ENCODE measurements around the gene BRCA1. TPM values are rescaled to one million over a fixed set of nuclear protein-coding genes. Genes with fewer than 3 reads are reported as not detected.
A peak's percentile ranks its signal among the peaks of the same experiment; 100 is the strongest.
"Not testable (repeated sequence)": the region's sequence is repeated elsewhere in the genome, so short reads cannot be mapped to it uniquely, and the experiment has no call there.

BRCA1 gene
- polyA plus RNA-seq, 3 donors from 2014 or later = 1.1 to 7.2 (median 5.8) TPM

GRCh38 chr17:43006639-43007551, 118.3 kb downstream of the BRCA1 start, which contains the start of gene IFI35:
IFI35 (plus strand) TSS chr17:43006784; CDS start chr17:43006948, 164 bp downstream.
- peak within 1 kb of the TSS; percentile 94 to 100 (median 99) for H3K27ac Mint-ChIP-seq
- DNase-seq = peak; percentile 79 to 82 (median 80)
- no peaks in the 10 kb centered on the region for H3K9me3 Mint-ChIP-seq
- H3K36me3 Mint-ChIP-seq = peaks cover 0 to 13% (median 4%) of the 10 kb centered on the region in 3 donors
- H3K27me3 Mint-ChIP-seq (ENCODE audit: low read depth in 3 of 3) = peaks cover 0 to 5% (median 0%) of the 10 kb centered on the region in 3 donors
- peak within 1 kb of the TSS; percentile 99 to 100 (median 100) for H3K4me3 Mint-ChIP-seq
- peaks cover 16 to 26% of the 10 kb centered on the region in 2 donors for H3K4me1 Mint-ChIP-seq

GRCh38 chr17:43003542-43004172, 121.5 kb downstream of the BRCA1 start:
- Mint-ChIP-seq H3K9me3 (no peaks in the 10 kb centered on the region), H3K36me3 (peaks cover 0 to 22% (median 7%) of the 10 kb centered on the region in 3 donors), H3K4me3 (no peak overlapping the region), H3K4me1 (peaks cover 26 to 28% of the 10 kb centered on the region in 2 donors), H3K27ac (peak overlapping the region in 3 of 6 donors; percentile 28 to 51 (median 37)), H3K27me3 (ENCODE audit: low read depth in 3 of 3) (peaks cover 0 to 9% (median 0%) of the 10 kb centered on the region in 3 donors)
- no peak for DNase-seq

- not testable (repeated sequence) for DNase-seq, H3K4me3 Mint-ChIP-seq, H3K9me3 Mint-ChIP-seq
- Mint-ChIP-seq H3K36me3 (peaks cover 0 to 22% (median 7%) of the 10 kb centered on the region in 3 donors), H3K27ac (peak overlapping the region in 3 of 6 donors; percentile 28 to 49 (median 43)), H3K4me1 (peaks cover 28 to 32% of the 10 kb centered on the region in 2 donors), H3K27me3 (ENCODE audit: low read depth in 3 of 3) (peaks cover 0 to 11% (median 1%) of the 10 kb centered on the region in 3 donors)
These were observed 124.3 kb downstream of the BRCA1 start for GRCh38 chr17:43000894-43001293.

- Mint-ChIP-seq H3K36me3 (peaks cover 0 to 22% (median 7%) of the 10 kb centered on the region in 3 donors), H3K27me3 (ENCODE audit: low read depth in 3 of 3) (peaks cover 0 to 11% (median 1%) of the 10 kb centered on the region in 3 donors)
These were observed 126.1 kb downstream of the BRCA1 start for GRCh38 chr17:42999003-42999525.

GRCh38 chr17:42997984-42998938, 126.9 kb downstream of the BRCA1 start, which contains the start of gene RPL27:
RPL27 (plus strand) TSS chr17:42998419; CDS start chr17:42998751, 332 bp downstream.
- Mint-ChIP-seq H3K36me3 (peaks cover 0 to 21% (median 7%) of the 10 kb centered on the region in 3 donors), H3K4me3 (peak within 1 kb of the TSS; percentile 92 to 99 (median 96)), H3K27ac (peak within 1 kb of the TSS; percentile 89 to 100 (median 94)), H3K27me3 (ENCODE audit: low read depth in 3 of 3) (peaks cover 0 to 11% (median 1%) of the 10 kb centered on the region in 3 donors), H3K4me1 (peaks cover 28 to 32% of the 10 kb centered on the region in 2 donors), H3K9me3 (no peaks in the 10 kb centered on the region)
- DNase-seq = peak; percentile 98

More at GRCh38 chr17:42999003-42999525, 126.1 kb downstream of the BRCA1 start:
- no peaks in the 10 kb centered on the region for H3K9me3 Mint-ChIP-seq
- H3K4me3 Mint-ChIP-seq = peak overlapping the region; percentile 92 to 99 (median 96)
- H3K27ac Mint-ChIP-seq = peak overlapping the region; percentile 89 to 100 (median 94)
- DNase-seq = no peak
- H3K4me1 Mint-ChIP-seq = peaks cover 28 to 32% of the 10 kb centered on the region in 2 donors

- DNase-seq = no peak
- Mint-ChIP-seq H3K4me3 (peak overlapping the region; percentile 92 to 99 (median 96)), H3K36me3 (peaks cover 0 to 18% (median 10%) of the 10 kb centered on the region in 3 donors), H3K27me3 (ENCODE audit: low read depth in 3 of 3) (peaks cover 0 to 11% (median 1%) of the 10 kb centered on the region in 3 donors), H3K27ac (peak overlapping the region; percentile 89 to 100 (median 94)), H3K4me1 (peaks cover 28 to 32% of the 10 kb centered on the region in 2 donors), H3K9me3 (no peaks in the 10 kb centered on the region)
These were observed 127.7 kb downstream of the BRCA1 start for GRCh38 chr17:42997390-42997983.

Other genes starting within 250 kb of the BRCA1 start
- gene G6PC1, start 224.6 kb downstream of the BRCA1 start, polyA plus RNA-seq = not detected
- gene AARSD1, start 160.9 kb downstream of the BRCA1 start, polyA plus RNA-seq = 10 to 100 TPM; 36.2 to 46.7 (median 36.4) TPM
- gene PTGES3L, start 145.3 kb downstream of the BRCA1 start, polyA plus RNA-seq = not detected
- 10 to 100 TPM; 10.2 to 16.5 (median 13.0) TPM for gene RUNDC1, start 144.8 kb downstream of the BRCA1 start, polyA plus RNA-seq
- gene RPL27, start 126.9 kb downstream of the BRCA1 start, polyA plus RNA-seq = 1,000 to 10,000 TPM in 2 of 3 donors, 100 to 1,000 TPM in 1; 807 to 2,182 (median 1,177) TPM
- 100 to 1,000 TPM; 127 to 130 (median 129) TPM for gene IFI35, start 118.6 kb downstream of the BRCA1 start, polyA plus RNA-seq
- gene VAT1, start 103.0 kb downstream of the BRCA1 start, polyA plus RNA-seq = 10 to 100 TPM; 33.7 to 56.3 (median 34.5) TPM
- gene RND2, start 100.1 kb downstream of the BRCA1 start, polyA plus RNA-seq = not detected
- 10 to 100 TPM; 59.3 to 96.7 (median 78.5) TPM for gene NBR1, start 45.9 kb upstream of the BRCA1 start, polyA plus RNA-seq
- 1 to 10 TPM; 2.5 to 7.9 (median 3.5) TPM for gene TMEM106A, start 86.5 kb upstream of the BRCA1 start, polyA plus RNA-seq
- 1 to 10 TPM in 1 of 3 donors, not detected in 2; 1.2 TPM for gene CCDC200, start 103.3 kb upstream of the BRCA1 start, polyA plus RNA-seq
- gene RNU2-1, start 108.6 kb upstream of the BRCA1 start, polyA plus RNA-seq = not detected

Data from immature natural killer cell (primary cell).